ENCODE measurements around the gene ARHGAP42. TPM values are rescaled to one million over a fixed set of nuclear protein-coding genes. Genes with fewer than 3 reads are reported as not detected.

Gene ARHGAP42
- total and polyA plus RNA-seq, 2 of the 4 experiments (the other 2 are of a cell fraction) = 2.9 to 7.3 TPM

- no peak overlapping the region for H3K18ac ChIP-seq (ENCODE audit: low read depth, low read length)
- ATAC-seq (ENCODE audit: low read depth) = no peak
- CTCF ChIA-PET = interaction anchor here (1.2 to 1.6 kb wide), 2 partner anchors 18 to 273 kb away, joined by 3 read pairs; no protein-coding TSS in a partner anchor
- H3K79me1 ChIP-seq (ENCODE audit: low read depth in 1 of 2, low read length in 2 of 2) = peaks cover 8 to 10% of the 10 kb centered on the region in 2 experiments
- intact Hi-C loops (cut with micrococcal nuclease) = no loop called here
- DNase-seq = no peak
- H2AK5ac ChIP-seq (ENCODE audit: low read depth, low read length) = no peak overlapping the region
- POLR2A ChIA-PET (ENCODE audit: unreplicated experiment) = interaction anchor here (0.5 to 1.1 kb wide), 2 partner anchors 9 to 162 kb away, joined by 3 read pairs; no protein-coding TSS in a partner anchor
- H3K14ac ChIP-seq (replicated peaks; ENCODE audit: low read depth, low read length) = no peak overlapping the region
- H3K36me3 ChIP-seq (ENCODE audit: control insufficient read depth, insufficient read depth, low read length) = no peaks in the 10 kb centered on the region
- no TSS peak for BruUV-seq (replicated peaks)
- no peaks in the 10 kb centered on the region for H3K9me3 ChIP-seq (ENCODE audit: control insufficient read depth, insufficient read depth, low read length)
- no peak overlapping the region for H2BK20ac ChIP-seq (ENCODE audit: low read depth, low read length)
- no peaks in the 10 kb centered on the region for H4K20me1 ChIP-seq (ENCODE audit: insufficient read depth, low read length)
- no peak overlapping the region for H4K91ac ChIP-seq (ENCODE audit: insufficient read depth, low read depth, low read length)
- no peaks in the 10 kb centered on the region; the same call in 1 of the 2 replicates for H3K4me1 ChIP-seq (ENCODE audit: control insufficient read depth, insufficient read depth, low read length)
- H3K9ac ChIP-seq (ENCODE audit: low read depth, low read length) = no peak overlapping the region
- H2BK5ac ChIP-seq (ENCODE audit: low read depth, low read length, poor library complexity, severe bottlenecking) = peak overlapping the region; percentile 14
- no peak overlapping the region for H3K56ac ChIP-seq (ENCODE audit: extremely low read depth, insufficient read depth, low read length)
- H3K27ac ChIP-seq (ENCODE audit: insufficient read depth, low read length) = peak overlapping the region; percentile 59; the same call in 1 of the 2 replicates
- H2BK120ac ChIP-seq (ENCODE audit: low read depth, low read length) = no peak overlapping the region
- no peaks in the 10 kb centered on the region for H3K27me3 ChIP-seq (ENCODE audit: control insufficient read depth, insufficient read depth, low read length)
- no peak overlapping the region for H2BK15ac ChIP-seq (ENCODE audit: low read depth, low read length)
- WGBS, 2 experiments (ENCODE audit: extremely low coverage in 2 of 2, insufficient read length in 1 of 2) = no CpG with 5 or more reads among the region's 4 CpGs
- peak overlapping the region; percentile 41 for H3K4me2 ChIP-seq (ENCODE audit: low read depth, low read length)
- peaks cover 7% of the 10 kb centered on the region; the same call in 1 of the 2 replicates for H3K9me1 ChIP-seq (ENCODE audit: insufficient read depth, low read length)
- no peak overlapping the region for H4K8ac ChIP-seq (ENCODE audit: low read depth in 2 of 2, low read length in 2 of 2)
- no peak overlapping the region for H2AK9ac ChIP-seq (replicated peaks; ENCODE audit: low read depth, low read length, poor library complexity)
- H3K4ac ChIP-seq (ENCODE audit: low read depth, low read length) = no peak overlapping the region
- in situ Hi-C loops (cut with MboI; ENCODE audit: low sequenced_read_pairs) = loop anchor here (5.0 kb wide), 2 partner anchors 163 to 273 kb away; partner anchors contain the start of gene ARHGAP42
- no peak for TF ChIP-seq MXI1 (IDR thresholded peaks at IDR 0.05; ENCODE audit: borderline replicate concordance, low read depth, low read length)
- TF ChIP-seq ELK1 (IDR thresholded peaks at IDR 0.05; ENCODE audit: borderline replicate concordance, low read depth, low read length) = no peak
- no peak for TF ChIP-seq RAD21 (IDR thresholded peaks at IDR 0.05; ENCODE audit: low read length)
- no peak for TF ChIP-seq NFE2L2 (IDR thresholded peaks at IDR 0.05; ENCODE audit: low read depth, low read length)
- no peak for TF ChIP-seq CEBPB (IDR thresholded peaks at IDR 0.05; ENCODE audit: low read depth, low read length)
- TF ChIP-seq CHD1 (IDR thresholded peaks at IDR 0.05; ENCODE audit: low read depth, low read length) = no peak
- TF ChIP-seq BHLHE40 (IDR thresholded peaks at IDR 0.05; ENCODE audit: low read depth, low read length) = no peak
- no peak for TF ChIP-seq RFX5 (IDR thresholded peaks at IDR 0.05; ENCODE audit: low read depth, low read length)
- no peak for TF ChIP-seq FOS (IDR thresholded peaks at IDR 0.05; ENCODE audit: low read depth, low read length)
- no peak for TF ChIP-seq RCOR1 (IDR thresholded peaks at IDR 0.05; ENCODE audit: insufficient replicate concordance, low read length)
- TF ChIP-seq CTCF (conservative IDR thresholded peaks at IDR 0.05; ENCODE audit: low read depth, low read length) = no peak
- TF ChIP-seq SMC3 (IDR thresholded peaks at IDR 0.05; ENCODE audit: low read depth, low read length) = no peak
- no peak overlapping the region for H4K5ac ChIP-seq (ENCODE audit: low read depth, low read length)
- H3K23ac ChIP-seq (ENCODE audit: low read depth, low read length) = no peak overlapping the region
- H2AFZ ChIP-seq (replicated peaks; ENCODE audit: low read length, poor library complexity) = no peak overlapping the region
- dilution Hi-C loops (cut with HindIII; ENCODE audit: low sequenced_read_pairs, unreplicated experiment) = no loop called here
- H3K4me3 ChIP-seq (ENCODE audit: insufficient read depth, low read depth, low read length) = no peak overlapping the region
These were observed 162.8 kb downstream of the ARHGAP42 start for GRCh38 chr11:100849901-100850235.

Data from IMR-90 (cell line).